ENCODE data around the gene PARL.

PARL gene

DNA sequence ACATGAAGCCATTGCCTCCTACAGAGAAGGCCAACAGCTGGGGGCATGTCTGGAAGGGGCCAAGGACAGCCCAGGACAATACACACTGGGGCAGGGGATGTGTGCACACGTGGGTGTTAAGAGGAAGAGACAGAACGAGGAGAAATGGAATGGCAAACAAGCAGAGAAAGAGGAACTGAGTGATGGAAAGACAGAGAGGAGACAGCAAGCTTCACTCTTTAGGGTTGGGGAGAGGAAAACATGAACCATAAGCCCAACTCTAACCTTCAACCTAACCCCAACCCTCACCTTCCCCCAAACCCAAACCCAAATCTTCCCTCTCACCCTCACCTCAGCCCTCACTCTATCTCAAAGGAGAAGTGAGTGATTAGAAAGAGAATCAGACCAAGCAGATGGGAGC lies 11.9 kb upstream of the PARL start:
- no peak for TF ChIP-seq TAF1 (IDR thresholded peaks at IDR 0.05; ENCODE audit: borderline replicate concordance, insufficient read depth, low read length)
- no peak for TF ChIP-seq REST (IDR thresholded peaks at IDR 0.05; ENCODE audit: insufficient read depth in 1 of 2, low read depth in 2 of 2, low read length in 2 of 2)
- TF ChIP-seq POLR2AphosphoS5 (IDR thresholded peaks at IDR 0.05; ENCODE audit: low read depth, low read length): no peak
- TF ChIP-seq SIN3A (IDR thresholded peaks at IDR 0.05; ENCODE audit: borderline replicate concordance, insufficient read depth, low read length): no peak
- no peak for TF ChIP-seq FOXP2 (optimal IDR thresholded peaks at IDR 0.05; ENCODE audit: borderline replicate concordance, extremely low read depth, extremely low read length, insufficient read depth)

- TF ChIP-seq SIN3A (IDR thresholded peaks at IDR 0.05; ENCODE audit: borderline replicate concordance, insufficient read depth, low read length): no peak
- TF ChIP-seq TAF1 (IDR thresholded peaks at IDR 0.05; ENCODE audit: borderline replicate concordance, insufficient read depth, low read length): no peak
- TF ChIP-seq POLR2AphosphoS5 (IDR thresholded peaks at IDR 0.05; ENCODE audit: low read depth, low read length): no peak
- no peak for TF ChIP-seq REST (IDR thresholded peaks at IDR 0.05; ENCODE audit: insufficient read depth in 1 of 2, low read depth in 2 of 2, low read length in 2 of 2)
- TF ChIP-seq FOXP2 (optimal IDR thresholded peaks at IDR 0.05; ENCODE audit: borderline replicate concordance, extremely low read depth, extremely low read length, insufficient read depth): no peak
These were observed 11.5 kb upstream of the PARL start for GRCh38 chr3:183896184-183896583.

GRCh38 chr3:183895774-183896173 lies 11.1 kb upstream of the PARL start:
- TF ChIP-seq SIN3A (IDR thresholded peaks at IDR 0.05; ENCODE audit: borderline replicate concordance, insufficient read depth, low read length) (no peak), POLR2AphosphoS5 (IDR thresholded peaks at IDR 0.05; ENCODE audit: low read depth, low read length) (no peak), TAF1 (IDR thresholded peaks at IDR 0.05; ENCODE audit: borderline replicate concordance, insufficient read depth, low read length) (no peak), REST (IDR thresholded peaks at IDR 0.05; ENCODE audit: insufficient read depth in 1 of 2, low read depth in 2 of 2, low read length in 2 of 2) (no peak), FOXP2 (optimal IDR thresholded peaks at IDR 0.05; ENCODE audit: borderline replicate concordance, extremely low read depth, extremely low read length, insufficient read depth) (no peak)

DNA sequence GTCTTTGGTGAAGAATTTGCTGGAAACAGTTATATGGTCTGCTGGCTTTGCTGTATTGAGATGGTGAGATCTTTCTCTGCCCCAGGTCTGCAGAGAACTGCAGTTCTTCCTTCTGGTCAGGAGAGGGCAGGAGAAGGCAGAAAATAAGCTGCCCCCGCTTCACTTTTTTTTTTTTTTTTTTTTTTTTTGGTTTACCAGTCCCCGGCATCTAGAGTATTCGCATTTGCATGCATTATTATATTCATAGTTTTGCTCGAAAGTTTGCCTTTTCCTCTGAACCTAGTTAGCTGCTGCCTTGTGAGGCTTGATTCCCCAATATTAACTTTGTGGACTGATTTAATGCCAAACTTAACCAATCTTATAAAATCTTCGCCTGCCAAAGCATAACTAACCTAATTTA lies 10.6 kb upstream of the PARL start:
- TF ChIP-seq REST (IDR thresholded peaks at IDR 0.05; ENCODE audit: insufficient read depth in 1 of 2, low read depth in 2 of 2, low read length in 2 of 2) (no peak), TAF1 (IDR thresholded peaks at IDR 0.05; ENCODE audit: borderline replicate concordance, insufficient read depth, low read length) (no peak), FOXP2 (optimal IDR thresholded peaks at IDR 0.05; ENCODE audit: borderline replicate concordance, extremely low read depth, extremely low read length, insufficient read depth) (no peak), POLR2AphosphoS5 (IDR thresholded peaks at IDR 0.05; ENCODE audit: low read depth, low read length) (no peak), SIN3A (IDR thresholded peaks at IDR 0.05; ENCODE audit: borderline replicate concordance, insufficient read depth, low read length) (no peak)
